ENCODE results near the gene ESD.

- TF ChIP-seq ARID2 (CRISPR knock-in tag; IDR thresholded peaks at IDR 0.05; ENCODE audit: borderline replicate concordance) (no peak), POLR2A (IDR thresholded peaks at IDR 0.05; ENCODE audit: insufficient read depth in 1 of 2, low read depth in 2 of 2, low read length in 2 of 2) (no peak)
Measured at GRCh38 chr13:46804391-46804815, 7.4 kb upstream of the ESD start.
